ENCODE results near the gene RAVER1. TPM values are rescaled to one million over a fixed set of nuclear protein-coding genes. Genes with fewer than 3 reads are reported as not detected.

RAVER1 gene
- total and polyA plus RNA-seq, 2 of the 13 experiments (the other 11 are each of a cell fraction or from before 2014, with no cell fraction given): 3.6 to 7.9 TPM

GRCh38 chr19:10285393-10285792 lies 47.9 kb downstream of the RAVER1 start:
- H2AFZ ChIP-seq (ENCODE audit: low read length): no peak overlapping the region
- ATAC-seq (no peak), FAIRE-seq (no peak), DNase-seq (ENCODE audit: low spot score) (no peak)
- no peak overlapping the region for H3K9ac ChIP-seq (ENCODE audit: insufficient read depth, low read depth, low read length)
- no peaks in the 10 kb centered on the region for H3K79me2 ChIP-seq (ENCODE audit: insufficient read depth, low read length)
- H3K9me3 ChIP-seq (ENCODE audit: low read length): no peaks in the 10 kb centered on the region
- H3K27ac ChIP-seq (ENCODE audit: extremely low read length, insufficient read depth, low read length): no peak overlapping the region
- BruUV-seq (replicated peaks): TSS peak; percentile 67
- H3K4me3 ChIP-seq (replicated peaks in 1 of 3; ENCODE audit: insufficient read depth in 1 of 3, low read depth in 2 of 3, low read length in 3 of 3): no peak overlapping the region
- peaks cover 19 to 26% of the 10 kb centered on the region in 2 experiments for H3K36me3 ChIP-seq (replicated peaks in 1 of 2; ENCODE audit: control insufficient read depth in 1 of 2, insufficient read depth in 2 of 2, low read length in 2 of 2)
- peaks cover 0 to 6% of the 10 kb centered on the region in 2 experiments; a peak in 3 of 5 replicates for H3K27me3 ChIP-seq (ENCODE audit: control insufficient read depth in 1 of 2, insufficient read depth in 2 of 2, low read length in 2 of 2)
- POLR2A ChIA-PET: interaction anchor here (1.0 to 7.3 kb wide), 5 partner anchors 14 to 49 kb away, joined by 3 to 149 read pairs (median 6); partner anchors contain the start of genes ICAM1 and RAVER1
- TF ChIP-seq PITX1 (CRISPR knock-in tag; IDR thresholded peaks at IDR 0.05) (no peak), ZNF383 (CRISPR knock-in tag; IDR thresholded peaks at IDR 0.05; ENCODE audit: borderline replicate concordance) (no peak), RBFOX2 (IDR thresholded peaks at IDR 0.05; ENCODE audit: low read depth, low read length) (0 out of 2 replicates have a peak, but pooled peaks have one; percentile 33), ZNF33B (CRISPR knock-in tag; IDR thresholded peaks at IDR 0.05) (no peak), ZNF83 (CRISPR knock-in tag; IDR thresholded peaks at IDR 0.05; ENCODE audit: borderline replicate concordance) (no peak), IKZF4 (CRISPR knock-in tag; IDR thresholded peaks at IDR 0.05; ENCODE audit: borderline replicate concordance, low read depth, not compliant biosample characterization) (no peak), FOXC1 (CRISPR knock-in tag; IDR thresholded peaks at IDR 0.05; ENCODE audit: borderline replicate concordance) (no peak)
- WGBS (ENCODE audit: low lambda C conversion rate): 95% methylated on average over 2 of the region's 4 CpGs
- H3K4me2 ChIP-seq (ENCODE audit: low read depth, low read length): no peak overlapping the region
- CTCF ChIA-PET (ENCODE audit: low intra/inter-chr PET ratio, low total read pairs): no interaction called here
- 0 out of 2 replicates have a peak, but pooled peaks cover 6% of the 10 kb centered on the region for H4K20me1 ChIP-seq (ENCODE audit: insufficient read depth, low read length)
- intact Hi-C loops (cut with micrococcal nuclease; ENCODE audit: unreplicated experiment) (no loop called here), in situ Hi-C loops (cut with HindIII; ENCODE audit: extremely low pct_ligation_motif_present, low pct_unique_long_range_greater_than_20kb) (no loop called here)
- H3K4me1 ChIP-seq (ENCODE audit: insufficient read depth, low read length): peaks cover 53% of the 10 kb centered on the region

- Histone ChIP-seq H3K9ac (ENCODE audit: insufficient read depth, low read depth, low read length) (no peak overlapping the region), H3K9me3 (ENCODE audit: low read length) (no peaks in the 10 kb centered on the region), H3K4me1 (ENCODE audit: insufficient read depth, low read length) (peaks cover 48% of the 10 kb centered on the region), H3K79me2 (ENCODE audit: insufficient read depth, low read length) (no peaks in the 10 kb centered on the region), H3K27ac (ENCODE audit: extremely low read length, insufficient read depth, low read length) (no peak overlapping the region), H3K4me2 (ENCODE audit: low read depth, low read length) (no peak overlapping the region), H4K20me1 (ENCODE audit: insufficient read depth, low read length) (0 out of 2 replicates have a peak, but pooled peaks cover 6% of the 10 kb centered on the region), H3K27me3 (ENCODE audit: control insufficient read depth in 1 of 2, insufficient read depth in 2 of 2, low read length in 2 of 2) (peaks cover 0 to under 1% of the 10 kb centered on the region in 2 experiments; a peak in 1 of 5 replicates), H3K4me3 (replicated peaks in 1 of 3; ENCODE audit: insufficient read depth in 1 of 3, low read depth in 2 of 3, low read length in 3 of 3) (no peak overlapping the region), H2AFZ (ENCODE audit: low read length) (no peak overlapping the region), H3K36me3 (replicated peaks in 1 of 2; ENCODE audit: control insufficient read depth in 1 of 2, insufficient read depth in 2 of 2, low read length in 2 of 2) (peaks cover 19 to 28% of the 10 kb centered on the region in 2 experiments)
- CTCF ChIA-PET (ENCODE audit: low intra/inter-chr PET ratio, low total read pairs): no interaction called here
- POLR2A ChIA-PET: interaction anchor here (1.0 to 2.1 kb wide), 2 partner anchors 14 to 26 kb away, joined by 3 to 9 read pairs; partner anchors contain the start of gene ICAM1
- no peak for TF ChIP-seq IKZF4 (CRISPR knock-in tag; IDR thresholded peaks at IDR 0.05; ENCODE audit: borderline replicate concordance, low read depth, not compliant biosample characterization)
- no peak for TF ChIP-seq THAP7 (CRISPR knock-in tag; IDR thresholded peaks at IDR 0.05)
- no peak for TF ChIP-seq MIXL1 (CRISPR knock-in tag; IDR thresholded peaks at IDR 0.05)
- 0 out of 2 replicates have a peak, but pooled peaks have one; percentile 29 for TF ChIP-seq ZBTB33 (CRISPR knock-in tag; IDR thresholded peaks at IDR 0.05)
- no peak for TF ChIP-seq ZNF761 (CRISPR knock-in tag; conservative IDR thresholded peaks at IDR 0.05)
- intact Hi-C loops (cut with micrococcal nuclease; ENCODE audit: unreplicated experiment): no loop called here
- in situ Hi-C loops (cut with HindIII; ENCODE audit: extremely low pct_ligation_motif_present, low pct_unique_long_range_greater_than_20kb): no loop called here
- no TSS peak for BruUV-seq (replicated peaks)
- DNase-seq (ENCODE audit: low spot score) (no peak), ATAC-seq (no peak), FAIRE-seq (no peak)
- 97% methylated on average over 12 of the region's 13 CpGs for WGBS (ENCODE audit: low lambda C conversion rate)
These were observed 48.4 kb downstream of the RAVER1 start for GRCh38 chr19:10284960-10285278.

Measured in HepG2 (cell line).